GM23338 (cell line): ENCODE data around the gene TNFRSF12A. TPM values are rescaled to one million over a fixed set of nuclear protein-coding genes. Genes with fewer than 3 reads are reported as not detected.

Experiments used
- ATAC-seq: fragments of 200-7000 bp; cut with Tn5 transposase; 3 replicates; pipeline ENCODE4 v1.9.1; 2020
- DNase-seq: peaks from one replicate; pipeline ENCODE4 v3.0.0-alpha.2; 2015; ENCODE audit warnings: low spot score
- H2AFZ ChIP-seq: fragments of 200-600 bp; sonication (generic); 2 replicates; pipeline ENCODE4 v1.8.0; 2016; ENCODE audit warnings: antibody characterized with exemption, mild to moderate bottlenecking, moderate library complexity
- H3F3A ChIP-seq: fragments of 200-600 bp; sonication (generic); replicated peaks from 2 replicates; pipeline ENCODE4 v1.8.0; 2017; ENCODE audit warnings: antibody characterized with exemption, mixed run types, low read depth
- H3K27ac ChIP-seq: fragments of 200-600 bp; sonication (generic); 2 replicates; pipeline ENCODE4 v1.6.1; 2016; ENCODE audit warnings: low read depth
- H3K27me3 ChIP-seq: fragments of 200-600 bp; sonication (generic); 2 replicates; pipeline ENCODE4 v1.8.0; 2016; ENCODE audit warnings: mild to moderate bottlenecking, mixed run types, moderate library complexity; ENCODE audit not compliant: insufficient read depth
- H3K36me3 ChIP-seq: fragments of 200-600 bp; sonication (generic); 2 replicates; pipeline ENCODE4 v1.8.0; 2016; ENCODE audit warnings: mild to moderate bottlenecking; ENCODE audit not compliant: insufficient read depth
- H3K4me1 ChIP-seq: fragments of 200-600 bp; sonication (generic); 2 replicates; pipeline ENCODE4 v1.8.0; 2016; ENCODE audit warnings: mild to moderate bottlenecking, moderate library complexity; ENCODE audit not compliant: insufficient read depth
- H3K4me2 ChIP-seq: fragments of 200-600 bp; sonication (generic); 2 replicates; pipeline ENCODE4 v1.7.1; 2017; ENCODE audit warnings: mixed run types
- H3K4me3 ChIP-seq: fragments of 200-600 bp; sonication (generic); 2 replicates; pipeline ENCODE4 v1.6.1; 2016; ENCODE audit warnings: mixed run types
- H3K79me2 ChIP-seq: fragments of 200-600 bp; sonication (generic); replicated peaks from 2 replicates; pipeline ENCODE4 v1.8.0; 2017; ENCODE audit warnings: mild to moderate bottlenecking; ENCODE audit not compliant: insufficient read depth
- H3K9me2 ChIP-seq: fragments of 200-600 bp; sonication (generic); 2 replicates; pipeline ENCODE4 v1.8.0; 2017; ENCODE audit not compliant: insufficient read depth
- H4K20me1 ChIP-seq: fragments of 200-600 bp; sonication (generic); replicated peaks from 2 replicates; pipeline ENCODE4 v1.8.0; 2017; ENCODE audit warnings: mild to moderate bottlenecking; ENCODE audit not compliant: insufficient read depth
- H3K27ac Mint-ChIP-seq: 2 replicates; pipeline ENCODE4 v1.8.0; 2020; ENCODE audit warnings: inconsistent platforms, mild to moderate bottlenecking, moderate library complexity, mixed read lengths
- H3K27me3 Mint-ChIP-seq: 3 replicates; pipeline ENCODE4 v1.8.0; 2022; ENCODE audit warnings: low read depth, mild to moderate bottlenecking, moderate library complexity, mixed read lengths, inconsistent platforms; ENCODE audit not compliant: insufficient read depth, poor library complexity
- H3K36me3 Mint-ChIP-seq: 3 replicates; pipeline ENCODE4 v1.8.0; 2021; ENCODE audit warnings: low read depth, mild to moderate bottlenecking, inconsistent platforms, moderate library complexity, mixed read lengths
- H3K4me1 Mint-ChIP-seq: 3 replicates; pipeline ENCODE4 v1.8.0; 2020; ENCODE audit warnings: mild to moderate bottlenecking, inconsistent platforms, mixed read lengths
- H3K4me3 Mint-ChIP-seq: 3 replicates; pipeline ENCODE4 v1.8.0; 2021; ENCODE audit warnings: moderate library complexity, mild to moderate bottlenecking, inconsistent platforms, mixed read lengths
- H3K9me3 Mint-ChIP-seq: 3 replicates; pipeline ENCODE4 v1.8.0; 2020; ENCODE audit warnings: moderate library complexity, mild to moderate bottlenecking, inconsistent platforms, mixed read lengths
- CREB1 ChIP-seq: fragments of 250-450 bp; sonication (Bioruptor Pico); IDR thresholded peaks from 2 replicates; pipeline ENCODE4 v1.5.0; 2020; ENCODE audit warnings: low read depth, mild to moderate bottlenecking, moderate library complexity
- EZH2 ChIP-seq: fragments of 200-600 bp; sonication (generic); IDR thresholded peaks from one replicate; pipeline ENCODE4 v1.8.0; 2017; ENCODE audit warnings: antibody characterized with exemption, mild to moderate bottlenecking, low read depth; ENCODE audit not compliant: unreplicated experiment
- EZH2phosphoT487 ChIP-seq: fragments of 200-600 bp; sonication (generic); IDR thresholded peaks from one replicate; pipeline ENCODE4 v1.8.1; 2018; ENCODE audit warnings: antibody characterized with exemption; ENCODE audit not compliant: unreplicated experiment
- JUNB ChIP-seq: IDR thresholded peaks from one replicate; pipeline ENCODE4 v1.6.1; 2016; ENCODE audit warnings: antibody characterized with exemption; ENCODE audit not compliant: unreplicated experiment
- NANOG ChIP-seq: IDR thresholded peaks from 2 replicates; pipeline ENCODE4 v1.6.1; 2016; ENCODE audit warnings: antibody characterized with exemption, borderline replicate concordance
- POLR2AphosphoS5 ChIP-seq: IDR thresholded peaks from 2 replicates; pipeline ENCODE4 v1.6.1; 2016; ENCODE audit warnings: antibody characterized with exemption, low read depth
- REST ChIP-seq: IDR thresholded peaks from one replicate; pipeline ENCODE4 v1.6.1; 2018; ENCODE audit warnings: antibody characterized with exemption; ENCODE audit not compliant: unreplicated experiment
- STAT1 ChIP-seq: IDR thresholded peaks from one replicate; pipeline ENCODE4 v1.6.1; 2016; ENCODE audit warnings: antibody characterized with exemption; ENCODE audit not compliant: unreplicated experiment
- ZNF114 ChIP-seq: fragments of 250-450 bp; sonication (Bioruptor Pico); IDR thresholded peaks from 2 replicates; pipeline ENCODE4 v1.5.0; 2020; ENCODE audit warnings: mild to moderate bottlenecking, moderate library complexity
- ZNF331 ChIP-seq: fragments of 250-450 bp; sonication (Bioruptor Pico); IDR thresholded peaks from 2 replicates; pipeline ENCODE4 v1.5.0; 2020; ENCODE audit warnings: low read depth, mild to moderate bottlenecking, moderate library complexity
- polyA plus RNA-seq: library from polyadenylated mRNA; unstranded; fragments of >200 nt; fragmentation: Nextera tagmentation; extraction: Ambion mirVana; gene quantifications from 2 replicates; pipeline ENCODE4 v1.2.1, GENCODE V29; 2016
- total RNA-seq: library from RNA; depleted of rRNA; stranded (reverse); fragments of >200 nt; shearing (Covaris generic); gene quantifications from 2 replicates; pipeline ENCODE4 v1.2.3, GENCODE V29; 2014
- TF ChIP-seq, protein P1 (sequence below), 2 experiments: fragments of 200-600 bp in 1 of 2; sonication (generic) in 1 of 2; conservative IDR thresholded peaks; 2 replicates each; pipeline versions ENCODE4 v1.5.1 to v1.6.1; 2016 to 2017; ENCODE audit warnings: antibody characterized with exemption in 2 of 2, low read depth in 2 of 2, mild to moderate bottlenecking in 2 of 2, moderate library complexity in 1 of 2
- TF ChIP-seq, protein P2 (sequence below): IDR thresholded peaks from 2 replicates; pipeline ENCODE4 v1.6.1; 2016; ENCODE audit warnings: antibody characterized with exemption

TNFRSF12A gene
- total and polyA plus RNA-seq, 2 experiments from 2014 or later = 78.0 to 152 TPM

DNA sequence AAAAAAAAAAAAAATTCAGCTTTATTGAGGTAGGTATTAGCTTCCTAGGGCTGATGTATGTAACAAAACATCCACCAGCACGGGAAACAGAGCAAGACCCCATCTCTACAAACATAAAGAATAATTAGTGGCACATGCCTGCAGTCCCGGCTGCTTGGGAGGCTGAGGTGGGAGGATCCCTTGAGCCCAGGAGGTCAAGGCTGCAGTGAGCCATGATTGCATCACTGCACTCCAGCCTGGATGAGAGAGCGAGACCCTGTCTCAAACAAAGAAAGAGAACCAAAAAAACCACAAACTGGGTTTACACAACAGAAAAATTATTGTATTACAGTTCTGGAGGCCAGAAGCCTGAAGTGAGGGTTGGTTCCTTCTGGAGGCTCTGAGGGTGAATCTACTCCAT, 22.2 kb downstream of the TNFRSF12A start (continued):
- no peak for TF ChIP-seq REST
- no peak for TF ChIP-seq CREB1 (CRISPR knock-in tag)
- TF ChIP-seq NANOG = no peak
- TF ChIP-seq EZH2 = no peak
- TF ChIP-seq, protein P1, sequence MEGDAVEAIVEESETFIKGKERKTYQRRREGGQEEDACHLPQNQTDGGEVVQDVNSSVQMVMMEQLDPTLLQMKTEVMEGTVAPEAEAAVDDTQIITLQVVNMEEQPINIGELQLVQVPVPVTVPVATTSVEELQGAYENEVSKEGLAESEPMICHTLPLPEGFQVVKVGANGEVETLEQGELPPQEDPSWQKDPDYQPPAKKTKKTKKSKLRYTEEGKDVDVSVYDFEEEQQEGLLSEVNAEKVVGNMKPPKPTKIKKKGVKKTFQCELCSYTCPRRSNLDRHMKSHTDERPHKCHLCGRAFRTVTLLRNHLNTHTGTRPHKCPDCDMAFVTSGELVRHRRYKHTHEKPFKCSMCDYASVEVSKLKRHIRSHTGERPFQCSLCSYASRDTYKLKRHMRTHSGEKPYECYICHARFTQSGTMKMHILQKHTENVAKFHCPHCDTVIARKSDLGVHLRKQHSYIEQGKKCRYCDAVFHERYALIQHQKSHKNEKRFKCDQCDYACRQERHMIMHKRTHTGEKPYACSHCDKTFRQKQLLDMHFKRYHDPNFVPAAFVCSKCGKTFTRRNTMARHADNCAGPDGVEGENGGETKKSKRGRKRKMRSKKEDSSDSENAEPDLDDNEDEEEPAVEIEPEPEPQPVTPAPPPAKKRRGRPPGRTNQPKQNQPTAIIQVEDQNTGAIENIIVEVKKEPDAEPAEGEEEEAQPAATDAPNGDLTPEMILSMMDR (conservative IDR thresholded peaks at IDR 0.05; ENCODE audit: low read depth in 2 of 2) = no peak
- TF ChIP-seq EZH2phosphoT487 = no peak
- TF ChIP-seq ZNF331 (CRISPR knock-in tag) = no peak
- no peak for TF ChIP-seq STAT1
- no peak for TF ChIP-seq JUNB

DNA sequence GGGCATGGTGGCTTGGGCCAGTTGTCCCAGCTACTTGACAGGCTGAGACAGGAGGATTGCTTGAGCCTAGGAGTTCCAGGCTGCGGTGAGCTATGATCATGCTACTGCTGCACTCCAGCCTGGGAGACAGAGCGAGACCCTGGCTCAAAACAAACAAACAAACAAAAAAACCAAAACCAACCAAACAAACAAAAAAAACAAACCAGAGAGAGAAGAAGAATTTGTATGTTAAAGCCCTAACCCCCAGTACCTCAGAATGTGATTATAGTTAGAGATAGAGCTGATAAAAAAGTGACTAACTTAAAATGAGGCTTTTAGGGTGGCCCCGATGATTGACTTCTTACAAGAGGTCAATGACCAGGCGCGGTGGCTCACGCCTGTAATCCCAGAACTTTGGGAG, 24.5 kb downstream of the TNFRSF12A start:
- H3K27ac ChIP-seq = no peak overlapping the region
- peak overlapping the region; percentile 96 for H3K4me2 ChIP-seq
- peaks cover 7% of the 10 kb centered on the region; the same call in 2 of the 3 replicates for H3K9me3 Mint-ChIP-seq
- H3K9me2 ChIP-seq = no peaks in the 10 kb centered on the region
- H3K4me3 Mint-ChIP-seq = peak overlapping the region; percentile 84
- DNase-seq (no peak), ATAC-seq (no peak)
- H2AFZ ChIP-seq = no peak overlapping the region
- peaks cover 5% of the 10 kb centered on the region for H3K79me2 ChIP-seq
- peaks cover 23% of the 10 kb centered on the region for H3K27me3 Mint-ChIP-seq
- no peak overlapping the region for H3K27ac Mint-ChIP-seq
- H3K4me1 ChIP-seq = peaks cover 17% of the 10 kb centered on the region; the same call in 1 of the 2 replicates
- H3K27me3 ChIP-seq = peaks cover 34% of the 10 kb centered on the region
- peaks cover 13% of the 10 kb centered on the region for H3K4me1 Mint-ChIP-seq
- H3K36me3 ChIP-seq = no peaks in the 10 kb centered on the region
- peaks cover 4% of the 10 kb centered on the region for H4K20me1 ChIP-seq
- peaks cover 23% of the 10 kb centered on the region for H3K36me3 Mint-ChIP-seq
- H3F3A ChIP-seq = peaks cover 17% of the 10 kb centered on the region
- H3K4me3 ChIP-seq = peak overlapping the region; percentile 94
- no peak for TF ChIP-seq ZNF331 (CRISPR knock-in tag)
- TF ChIP-seq CREB1 (CRISPR knock-in tag) = no peak
- TF ChIP-seq EZH2phosphoT487 = no peak
- TF ChIP-seq POLR2AphosphoS5 = no peak
- TF ChIP-seq ZNF114 (CRISPR knock-in tag) = no peak
- no peak for TF ChIP-seq STAT1
- TF ChIP-seq JUNB = no peak
- no peak for TF ChIP-seq REST
- TF ChIP-seq, protein P1 (conservative IDR thresholded peaks at IDR 0.05; ENCODE audit: low read depth in 2 of 2) = no peak
- TF ChIP-seq NANOG = no peak
- TF ChIP-seq, protein P2, sequence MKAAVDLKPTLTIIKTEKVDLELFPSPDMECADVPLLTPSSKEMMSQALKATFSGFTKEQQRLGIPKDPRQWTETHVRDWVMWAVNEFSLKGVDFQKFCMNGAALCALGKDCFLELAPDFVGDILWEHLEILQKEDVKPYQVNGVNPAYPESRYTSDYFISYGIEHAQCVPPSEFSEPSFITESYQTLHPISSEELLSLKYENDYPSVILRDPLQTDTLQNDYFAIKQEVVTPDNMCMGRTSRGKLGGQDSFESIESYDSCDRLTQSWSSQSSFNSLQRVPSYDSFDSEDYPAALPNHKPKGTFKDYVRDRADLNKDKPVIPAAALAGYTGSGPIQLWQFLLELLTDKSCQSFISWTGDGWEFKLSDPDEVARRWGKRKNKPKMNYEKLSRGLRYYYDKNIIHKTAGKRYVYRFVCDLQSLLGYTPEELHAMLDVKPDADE = no peak
